MG63 (cell line): ENCODE results near the gene SP7. TPM values are rescaled to one million over a fixed set of nuclear protein-coding genes. Genes with fewer than 3 reads are reported as not detected.

Experiments
- DNase-seq: peaks from one replicate; pipeline ENCODE4 v3.0.0-alpha.2; 2020
- H3K27me3 ChIP-seq: fragments of 250-450 bp; sonication (Bioruptor Pico); 2 replicates; pipeline ENCODE4 v1.5.1; 2020; ENCODE audit warnings: mild to moderate bottlenecking, moderate library complexity
- H3K36me3 ChIP-seq: fragments of 250-450 bp; sonication (Bioruptor Pico); 2 replicates; pipeline ENCODE4 v1.5.1; 2020; ENCODE audit warnings: mild to moderate bottlenecking, moderate library complexity
- H3K4me3 ChIP-seq: fragments of 250-450 bp; sonication (Bioruptor Pico); 2 replicates; pipeline ENCODE4 v1.5.1; 2020; ENCODE audit warnings: mild to moderate bottlenecking, moderate library complexity
- H3K9me3 ChIP-seq: fragments of 250-450 bp; sonication (Bioruptor Pico); 2 replicates; pipeline ENCODE4 v1.5.1; 2020; ENCODE audit warnings: mild to moderate bottlenecking, moderate library complexity
- total RNA-seq: library from RNA; depleted of rRNA; stranded (reverse); fragments of >200 nt; shearing (Covaris generic); gene quantifications from 2 replicates; pipeline ENCODE4 v1.2.3, GENCODE V29; 2014; ENCODE audit warnings: low replicate concordance

SP7 gene
- total RNA-seq, 1 experiment from 2014 or later, result not detected

DNA sequence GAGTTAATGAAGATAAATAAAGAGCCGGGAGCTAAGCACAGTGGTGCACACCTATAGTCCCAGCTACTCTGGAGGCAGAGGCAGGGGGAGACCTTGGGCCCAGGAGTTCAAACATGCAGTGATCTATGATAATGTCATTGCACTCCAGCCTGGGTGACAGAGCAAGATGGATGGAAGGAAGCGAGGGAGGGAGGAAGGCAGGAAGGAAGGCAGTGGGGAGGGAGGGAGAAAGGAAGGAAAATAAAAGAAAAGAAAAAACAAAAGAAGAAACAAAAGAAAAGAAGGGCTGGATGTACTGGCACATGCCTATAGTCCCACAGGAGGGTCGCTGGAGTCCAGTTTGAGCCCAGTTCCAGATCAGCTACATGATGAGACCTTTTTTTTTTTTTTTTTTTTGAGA is 19.0 kb upstream of the SP7 start:
- DNase-seq, result no peak
- H3K36me3 ChIP-seq, result no peaks in the 10 kb centered on the region
- no peaks in the 10 kb centered on the region for H3K27me3 ChIP-seq
- H3K4me3 ChIP-seq, result no peak overlapping the region
- no peaks in the 10 kb centered on the region for H3K9me3 ChIP-seq

DNA sequence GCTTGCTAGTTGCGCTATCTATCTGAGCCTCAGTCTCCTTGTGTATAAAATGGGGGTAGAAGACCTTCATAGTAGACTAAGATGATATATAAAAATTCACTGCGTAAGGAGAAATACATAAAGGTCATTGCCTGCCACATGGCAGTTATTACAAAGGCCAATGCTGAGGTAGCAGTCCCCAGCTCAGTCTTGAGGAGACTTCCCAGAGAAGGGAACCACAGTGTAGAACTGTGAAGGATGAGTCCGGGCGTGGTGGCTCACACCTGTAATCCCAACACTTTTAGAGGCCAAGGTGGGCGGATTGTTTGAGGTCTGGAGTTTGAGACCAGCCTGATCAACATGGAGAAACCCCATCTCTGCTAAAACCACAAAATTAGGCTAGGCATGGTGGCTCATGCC is 17.1 kb upstream of the SP7 start:
- DNase-seq, result no peak
- Histone ChIP-seq H3K27me3 (no peaks in the 10 kb centered on the region), H3K36me3 (no peaks in the 10 kb centered on the region), H3K4me3 (no peak overlapping the region), H3K9me3 (no peaks in the 10 kb centered on the region)

- Histone ChIP-seq H3K9me3 (no peaks in the 10 kb centered on the region), H3K4me3 (no peak overlapping the region), H3K36me3 (no peaks in the 10 kb centered on the region), H3K27me3 (no peaks in the 10 kb centered on the region)
- peak; percentile 62 for DNase-seq
Measured at GRCh38 chr12:53352331-53353256, 16.4 kb upstream of the SP7 start.

- Histone ChIP-seq H3K9me3 (no peaks in the 10 kb centered on the region), H3K4me3 (no peak overlapping the region), H3K27me3 (no peaks in the 10 kb centered on the region), H3K36me3 (no peaks in the 10 kb centered on the region)
- DNase-seq, result no peak
Measured at GRCh38 chr12:53347905-53348304, 11.8 kb upstream of the SP7 start.

- Histone ChIP-seq H3K27me3 (no peaks in the 10 kb centered on the region), H3K4me3 (no peak overlapping the region)
Measured at GRCh38 chr12:53346491-53346890, 10.3 kb upstream of the SP7 start.

DNA sequence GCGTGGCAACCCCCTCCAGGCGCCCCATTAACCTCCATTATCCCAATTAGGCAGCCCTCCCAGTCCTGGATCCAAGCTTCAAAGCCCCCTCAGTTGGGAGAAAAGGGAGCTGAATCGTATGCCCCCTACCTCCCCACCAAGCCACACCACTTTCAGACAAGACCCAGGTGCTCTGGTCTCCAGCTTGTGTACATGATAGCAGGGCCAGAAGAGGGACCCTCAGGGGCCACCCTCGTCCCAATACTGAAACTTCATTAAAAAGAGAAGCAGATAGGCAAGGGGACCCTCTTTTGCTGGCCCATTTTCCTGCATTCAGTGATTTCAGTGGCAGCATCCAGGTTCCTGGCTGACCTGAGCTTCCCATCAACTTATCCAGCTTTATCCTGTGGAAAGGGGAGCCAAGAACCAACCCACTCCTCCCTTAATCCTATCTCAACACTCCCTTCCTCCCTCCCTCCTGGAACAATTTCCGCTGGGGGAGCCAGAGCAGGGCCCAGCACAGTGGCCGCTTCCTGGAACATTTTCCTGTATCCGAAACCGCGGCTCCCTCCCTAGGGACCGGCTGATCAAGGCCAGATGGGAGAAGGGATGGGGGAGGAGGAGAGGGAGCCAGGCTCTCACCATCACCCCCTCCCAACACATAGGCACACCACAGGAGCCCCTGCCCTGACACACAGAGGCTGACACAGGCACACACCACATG is 9.5 kb upstream of the SP7 start:
- Histone ChIP-seq H3K4me3 (peak overlapping the region; percentile 56), H3K36me3 (no peaks in the 10 kb centered on the region), H3K27me3 (no peaks in the 10 kb centered on the region), H3K9me3 (no peaks in the 10 kb centered on the region)
- DNase-seq, result peak; percentile 27

More at GRCh38 chr12:53346491-53346890, 10.3 kb upstream of the SP7 start:
- DNase-seq, result no peak
- Histone ChIP-seq H3K36me3 (no peaks in the 10 kb centered on the region), H3K9me3 (no peaks in the 10 kb centered on the region)

DNA sequence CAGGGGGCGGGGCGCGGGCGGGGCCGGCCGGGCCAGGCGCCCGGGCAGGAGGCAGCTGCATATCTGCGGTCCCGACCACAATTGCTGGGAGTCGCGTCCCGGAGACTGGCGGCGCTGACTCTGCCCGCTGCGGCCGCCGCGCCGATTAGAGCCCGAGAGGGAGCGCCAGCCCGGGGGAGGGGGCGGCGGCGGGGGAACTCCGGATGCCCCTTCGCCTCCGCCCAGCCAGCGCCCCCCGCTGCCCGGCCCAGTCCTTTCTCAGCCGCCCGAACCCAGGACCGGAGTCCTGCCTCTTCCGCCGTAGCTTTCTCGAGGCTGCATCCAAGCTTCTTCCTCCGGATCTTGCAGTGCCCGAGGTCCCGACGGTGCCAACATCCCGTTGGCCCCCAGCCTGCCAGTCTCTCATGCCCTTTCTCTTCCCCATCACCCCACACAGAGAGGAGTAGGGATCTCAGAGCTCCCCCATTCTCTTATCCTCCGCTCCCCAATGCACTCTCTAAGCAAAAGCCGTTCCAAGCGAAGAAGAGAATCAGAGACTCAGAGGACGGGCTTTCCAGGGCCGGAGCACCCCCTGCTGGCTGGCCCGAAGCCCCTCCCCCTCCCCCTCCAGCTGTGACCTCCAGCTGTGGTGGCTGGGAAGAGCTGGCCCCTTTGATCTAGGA is 8.8 kb upstream of the SP7 start:
- H3K36me3 ChIP-seq, result no peaks in the 10 kb centered on the region
- H3K4me3 ChIP-seq, result peak overlapping the region; percentile 56
- no peaks in the 10 kb centered on the region for H3K27me3 ChIP-seq
- no peaks in the 10 kb centered on the region for H3K9me3 ChIP-seq
- peak; percentile 73 for DNase-seq

DNA sequence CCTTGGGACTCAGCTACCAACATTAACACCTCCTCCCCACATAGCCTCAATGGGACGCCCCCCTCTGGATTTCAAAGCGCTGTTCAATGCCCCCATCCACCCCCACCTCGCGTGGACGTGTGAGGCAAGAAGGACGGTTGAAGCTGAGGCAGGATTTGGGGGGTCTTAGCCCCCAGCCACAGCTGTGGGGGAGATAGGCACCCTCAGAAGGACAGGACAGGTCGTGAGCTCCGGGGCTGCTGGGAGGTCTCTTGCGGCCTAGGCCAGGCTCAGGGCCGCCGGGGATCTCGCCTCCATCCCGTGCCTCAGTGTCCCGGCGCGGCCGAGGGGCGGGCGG is 8.3 kb upstream of the SP7 start:
- Histone ChIP-seq H3K36me3 (no peaks in the 10 kb centered on the region), H3K4me3 (peak overlapping the region; percentile 56), H3K9me3 (no peaks in the 10 kb centered on the region), H3K27me3 (no peaks in the 10 kb centered on the region)
- no peak for DNase-seq

DNA sequence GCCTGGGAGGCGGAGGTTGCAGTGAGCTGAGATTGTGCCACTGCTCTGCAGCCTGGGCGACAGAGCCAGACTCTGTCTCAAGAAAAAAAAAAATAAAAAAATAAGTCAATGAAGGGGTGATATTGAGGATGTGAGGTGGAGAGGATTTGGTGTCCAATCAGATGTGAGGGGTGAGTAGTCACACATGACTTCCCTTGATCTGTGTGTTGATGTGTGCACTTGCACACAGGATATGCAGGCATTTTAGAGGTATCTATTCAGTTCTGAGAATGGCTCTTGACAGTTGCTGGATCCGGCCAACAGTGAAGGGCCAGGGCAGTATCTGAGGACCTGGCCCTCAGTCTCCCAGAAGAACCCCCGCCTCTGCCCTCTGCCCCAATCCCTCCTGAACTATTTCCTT is 7.8 kb upstream of the SP7 start:
- Histone ChIP-seq H3K4me3 (no peak overlapping the region), H3K36me3 (no peaks in the 10 kb centered on the region), H3K27me3 (no peaks in the 10 kb centered on the region), H3K9me3 (no peaks in the 10 kb centered on the region)
- no peak for DNase-seq

DNA sequence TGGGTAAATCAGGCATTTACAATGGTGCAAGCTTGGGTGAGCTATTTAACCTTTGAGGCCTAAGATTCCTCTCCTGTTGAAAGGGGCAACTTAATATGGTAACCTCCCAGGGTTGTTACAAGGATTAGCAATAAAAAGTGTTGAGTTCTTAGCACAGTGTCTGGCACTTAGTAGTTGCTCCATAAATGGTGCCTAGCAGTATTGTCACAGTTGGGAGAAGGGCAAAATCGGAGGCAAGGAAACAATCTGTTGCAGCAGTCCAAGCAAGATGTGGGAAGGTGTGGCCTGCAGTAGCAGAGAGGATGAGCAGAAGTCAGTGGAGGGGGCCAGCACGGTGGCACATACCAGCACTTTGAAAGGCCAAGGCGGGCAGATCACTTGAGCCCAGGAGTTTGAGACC is 7.3 kb upstream of the SP7 start:
- no peaks in the 10 kb centered on the region for H3K9me3 ChIP-seq
- H3K36me3 ChIP-seq, result no peaks in the 10 kb centered on the region
- no peak for DNase-seq
- peaks cover 2% of the 10 kb centered on the region; the same call in 1 of the 2 replicates for H3K27me3 ChIP-seq
- H3K4me3 ChIP-seq, result no peak overlapping the region

- H3K9me3 ChIP-seq, result no peaks in the 10 kb centered on the region
- DNase-seq, result no peak
- peaks cover 2% of the 10 kb centered on the region; the same call in 1 of the 2 replicates for H3K27me3 ChIP-seq
Measured at GRCh38 chr12:53340398-53340797, 4.2 kb upstream of the SP7 start.

DNA sequence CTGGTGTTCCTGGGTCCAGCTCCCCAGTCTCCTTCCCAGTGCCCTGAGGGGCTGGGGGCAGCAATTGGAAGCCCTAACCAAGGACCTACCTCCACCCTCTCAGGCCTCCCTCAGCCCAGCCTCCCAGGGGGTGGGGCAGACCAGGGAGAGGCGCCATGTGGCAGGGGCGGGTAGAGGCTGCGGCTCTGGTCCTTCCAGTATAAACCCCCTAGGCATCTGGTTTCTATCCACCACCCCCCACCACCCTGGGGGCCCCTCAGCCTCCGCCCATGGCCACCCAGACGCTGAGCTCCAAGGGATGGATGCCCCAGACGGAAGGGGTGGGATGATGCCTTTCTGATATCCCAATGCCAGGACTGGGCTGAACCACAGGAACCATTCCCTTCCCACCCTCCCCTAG is 2.8 kb upstream of the SP7 start:
- H3K9me3 ChIP-seq, result no peaks in the 10 kb centered on the region
- DNase-seq, result no peak
- no peak overlapping the region for H3K4me3 ChIP-seq
- no peaks in the 10 kb centered on the region for H3K36me3 ChIP-seq
- peaks cover 2% of the 10 kb centered on the region; the same call in 1 of the 2 replicates for H3K27me3 ChIP-seq

More at GRCh38 chr12:53340398-53340797, 4.2 kb upstream of the SP7 start:
- no peaks in the 10 kb centered on the region for H3K36me3 ChIP-seq
- H3K4me3 ChIP-seq, result no peak overlapping the region

- H3K36me3 ChIP-seq, result no peaks in the 10 kb centered on the region
- H3K27me3 ChIP-seq, result peaks cover 2% of the 10 kb centered on the region; the same call in 1 of the 2 replicates
- no peak for DNase-seq
- H3K4me3 ChIP-seq, result no peak overlapping the region
- H3K9me3 ChIP-seq, result no peaks in the 10 kb centered on the region
Measured at GRCh38 chr12:53338017-53338416, 1.9 kb upstream of the SP7 start.

DNA sequence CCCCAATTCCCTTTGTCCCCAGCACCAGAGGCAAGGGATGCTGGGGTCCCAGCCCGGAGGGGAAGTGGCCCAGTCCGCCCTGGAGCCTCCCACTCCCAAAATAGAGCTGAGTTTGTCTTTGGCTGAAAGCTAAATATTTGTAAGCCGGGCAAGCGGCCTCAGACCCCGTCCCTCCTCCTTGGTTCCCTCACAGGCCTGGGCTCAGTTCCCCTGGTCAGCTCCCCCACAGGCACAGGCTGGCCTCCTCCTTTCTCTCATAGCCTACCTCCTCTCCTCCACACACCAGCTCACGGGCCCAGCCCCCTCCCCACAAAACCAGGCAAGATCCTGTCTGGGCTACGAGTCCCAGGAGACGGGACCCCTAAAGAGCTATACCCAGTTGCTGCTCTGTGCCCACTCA is 1.3 kb downstream of the SP7 start:
- no peak for DNase-seq
- Histone ChIP-seq H3K9me3 (no peaks in the 10 kb centered on the region), H3K27me3 (peaks cover 2% of the 10 kb centered on the region; the same call in 1 of the 2 replicates), H3K36me3 (no peaks in the 10 kb centered on the region), H3K4me3 (no peak overlapping the region)

DNA sequence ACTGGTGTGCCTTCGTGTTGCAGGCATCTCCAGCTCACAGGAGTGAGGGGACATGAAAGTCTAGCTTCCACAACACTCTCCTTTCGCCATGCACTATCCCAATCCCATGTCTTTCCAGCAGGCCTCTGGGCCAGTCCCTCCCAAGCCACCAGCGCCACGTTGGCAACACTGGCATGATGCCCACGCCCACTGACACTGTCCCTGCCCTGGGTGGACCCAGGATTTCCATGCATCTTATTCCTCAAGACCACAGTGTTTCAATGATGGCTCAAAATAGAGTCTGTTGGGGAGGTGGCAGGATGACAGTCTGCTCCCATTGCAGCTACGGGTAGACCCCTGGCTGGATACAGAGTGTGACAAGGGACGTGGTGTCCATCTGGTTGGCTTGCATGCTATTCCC is 2.3 kb downstream of the SP7 start:
- peaks cover 2% of the 10 kb centered on the region; the same call in 1 of the 2 replicates for H3K27me3 ChIP-seq
- H3K9me3 ChIP-seq, result no peaks in the 10 kb centered on the region
- no peaks in the 10 kb centered on the region for H3K36me3 ChIP-seq
- H3K4me3 ChIP-seq, result no peak overlapping the region
- no peak for DNase-seq

DNA sequence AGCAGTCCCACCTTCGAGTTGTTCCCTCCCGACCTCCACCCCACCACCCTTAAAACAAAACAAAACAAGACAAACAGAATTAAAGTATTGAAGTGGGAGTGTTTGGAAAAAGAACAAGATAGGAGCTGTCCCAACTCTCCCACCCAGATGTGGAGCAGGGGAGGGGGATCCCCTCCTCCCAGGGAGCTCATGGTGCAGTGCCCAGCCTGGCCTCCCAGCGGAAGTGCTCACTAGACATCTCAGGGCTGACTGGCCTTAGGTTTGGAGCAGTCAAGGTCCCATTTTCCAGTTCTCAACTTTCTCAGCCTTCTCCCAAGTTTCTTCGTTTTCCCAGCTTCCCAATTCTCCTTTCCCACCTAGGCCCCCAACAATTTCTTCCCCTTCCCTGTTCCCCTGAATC is 2.9 kb downstream of the SP7 start:
- no peak overlapping the region for H3K4me3 ChIP-seq
- no peak for DNase-seq
- no peaks in the 10 kb centered on the region for H3K9me3 ChIP-seq
- no peaks in the 10 kb centered on the region for H3K36me3 ChIP-seq
- no peaks in the 10 kb centered on the region; the same call in 1 of the 2 replicates for H3K27me3 ChIP-seq

DNA sequence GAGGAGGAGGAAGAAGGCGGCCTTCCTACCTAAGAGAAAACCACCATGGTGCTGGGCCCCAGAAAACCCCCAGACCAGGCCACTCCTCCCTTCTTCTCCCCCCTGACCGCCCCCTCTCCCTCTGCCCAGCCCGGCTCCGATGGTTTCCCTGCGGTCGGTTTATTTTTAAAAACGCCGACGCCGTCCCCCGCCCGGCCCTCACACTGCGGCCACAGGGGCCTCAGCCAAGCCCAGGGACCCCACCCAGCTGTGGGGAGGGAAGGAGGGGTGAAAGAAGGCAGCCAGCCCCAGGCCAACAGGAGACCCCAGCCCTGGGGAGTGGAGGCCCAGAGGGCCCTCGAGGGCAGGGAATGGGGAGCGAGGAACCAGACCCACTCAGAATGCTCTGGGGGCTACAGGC is 3.4 kb downstream of the SP7 start:
- no peaks in the 10 kb centered on the region for H3K36me3 ChIP-seq
- DNase-seq, result no peak
- H3K4me3 ChIP-seq, result no peak overlapping the region
- no peaks in the 10 kb centered on the region for H3K9me3 ChIP-seq
- H3K27me3 ChIP-seq, result no peaks in the 10 kb centered on the region; the same call in 1 of the 2 replicates
